ENCODE measurements around the gene VSIG10L2. TPM values are rescaled to one million over a fixed set of nuclear protein-coding genes. Genes with fewer than 3 reads are reported as not detected.

Gene VSIG10L2
- total RNA-seq, 1 donor from 2014 or later, result not detected

DNA sequence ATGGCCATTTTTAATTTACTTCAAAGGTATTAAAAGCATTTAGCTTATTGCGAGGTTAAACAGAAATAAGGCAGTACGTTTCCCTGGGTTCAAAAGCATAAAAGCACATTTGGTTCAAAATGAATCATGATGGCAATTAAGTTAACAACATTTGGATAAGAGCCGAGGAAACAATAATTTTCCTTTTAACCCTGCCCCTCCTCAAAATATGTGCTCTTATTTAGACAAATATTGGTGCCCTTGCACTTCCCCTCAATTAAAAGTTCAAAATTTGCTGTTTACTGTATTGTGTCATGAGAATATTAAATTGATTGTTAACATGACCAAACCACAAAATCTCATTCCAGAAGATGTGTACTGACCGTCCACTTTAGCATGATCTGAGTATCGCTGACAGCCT is 48.7 kb downstream of the VSIG10L2 start:
- H3K27ac ChIP-seq (ENCODE audit: low read depth, low read length), result no peak overlapping the region
- no peak overlapping the region for H3K27ac Mint-ChIP-seq (ENCODE audit: unreplicated experiment)
- no peak overlapping the region for H3K4me3 ChIP-seq (ENCODE audit: insufficient read depth, low read depth, low read length)
- no peak overlapping the region for H2AFZ ChIP-seq (ENCODE audit: low read depth, low read length)
- H3K36me3 ChIP-seq (ENCODE audit: insufficient read depth, low read length), result no peaks in the 10 kb centered on the region
- H3K36me3 Mint-ChIP-seq (ENCODE audit: low read depth, unreplicated experiment), result peaks cover 5% of the 10 kb centered on the region
- no peak for FAIRE-seq
- TF ChIP-seq, protein P1, sequence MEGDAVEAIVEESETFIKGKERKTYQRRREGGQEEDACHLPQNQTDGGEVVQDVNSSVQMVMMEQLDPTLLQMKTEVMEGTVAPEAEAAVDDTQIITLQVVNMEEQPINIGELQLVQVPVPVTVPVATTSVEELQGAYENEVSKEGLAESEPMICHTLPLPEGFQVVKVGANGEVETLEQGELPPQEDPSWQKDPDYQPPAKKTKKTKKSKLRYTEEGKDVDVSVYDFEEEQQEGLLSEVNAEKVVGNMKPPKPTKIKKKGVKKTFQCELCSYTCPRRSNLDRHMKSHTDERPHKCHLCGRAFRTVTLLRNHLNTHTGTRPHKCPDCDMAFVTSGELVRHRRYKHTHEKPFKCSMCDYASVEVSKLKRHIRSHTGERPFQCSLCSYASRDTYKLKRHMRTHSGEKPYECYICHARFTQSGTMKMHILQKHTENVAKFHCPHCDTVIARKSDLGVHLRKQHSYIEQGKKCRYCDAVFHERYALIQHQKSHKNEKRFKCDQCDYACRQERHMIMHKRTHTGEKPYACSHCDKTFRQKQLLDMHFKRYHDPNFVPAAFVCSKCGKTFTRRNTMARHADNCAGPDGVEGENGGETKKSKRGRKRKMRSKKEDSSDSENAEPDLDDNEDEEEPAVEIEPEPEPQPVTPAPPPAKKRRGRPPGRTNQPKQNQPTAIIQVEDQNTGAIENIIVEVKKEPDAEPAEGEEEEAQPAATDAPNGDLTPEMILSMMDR (IDR thresholded peaks at IDR 0.05; ENCODE audit: insufficient read depth, low read depth, low read length), result no peak
- no peak for TF ChIP-seq EZH2 (IDR thresholded peaks at IDR 0.05; ENCODE audit: insufficient read depth, low read length)
- H3K4me1 Mint-ChIP-seq (ENCODE audit: low read depth, unreplicated experiment), result peaks cover 21% of the 10 kb centered on the region
- no peak overlapping the region for H3K9ac ChIP-seq (ENCODE audit: low read length)
- no peaks in the 10 kb centered on the region for H3K27me3 ChIP-seq (ENCODE audit: insufficient read depth, low read length)
- H4K20me1 ChIP-seq (ENCODE audit: insufficient read depth, low read length), result no peaks in the 10 kb centered on the region
- no peak overlapping the region for H3K4me2 ChIP-seq (ENCODE audit: low read length)
- H3K27me3 Mint-ChIP-seq (ENCODE audit: low read depth, unreplicated experiment), result no peaks in the 10 kb centered on the region
- peaks cover under 1% of the 10 kb centered on the region for H3K9me3 Mint-ChIP-seq (ENCODE audit: unreplicated experiment)
- peaks cover 9% of the 10 kb centered on the region for H3K4me1 ChIP-seq (ENCODE audit: insufficient read depth, low read length)
- no peaks in the 10 kb centered on the region for H3K79me2 ChIP-seq (ENCODE audit: insufficient read depth, low read length)
- no peak overlapping the region for H3K4me3 Mint-ChIP-seq (ENCODE audit: unreplicated experiment)
- H3K9me3 ChIP-seq (ENCODE audit: insufficient read depth, low read depth, low read length), result no peaks in the 10 kb centered on the region
- no peak for DNase-seq (ENCODE audit: low read depth)

GRCh38 chr11:125995313-125995712 is 49.5 kb downstream of the VSIG10L2 start:
- Histone ChIP-seq H3K36me3 (ENCODE audit: insufficient read depth, low read length) (no peaks in the 10 kb centered on the region), H3K9me3 (ENCODE audit: insufficient read depth, low read depth, low read length) (no peaks in the 10 kb centered on the region), H2AFZ (ENCODE audit: low read depth, low read length) (no peak overlapping the region), H4K20me1 (ENCODE audit: insufficient read depth, low read length) (no peaks in the 10 kb centered on the region), H3K4me3 (ENCODE audit: insufficient read depth, low read depth, low read length) (no peak overlapping the region), H3K27ac (ENCODE audit: low read depth, low read length) (no peak overlapping the region), H3K27me3 (ENCODE audit: insufficient read depth, low read length) (no peaks in the 10 kb centered on the region), H3K4me1 (ENCODE audit: insufficient read depth, low read length) (peaks cover 1% of the 10 kb centered on the region), H3K4me2 (ENCODE audit: low read length) (peak overlapping the region; percentile 27), H3K9ac (ENCODE audit: low read length) (no peak overlapping the region), H3K79me2 (ENCODE audit: insufficient read depth, low read length) (no peaks in the 10 kb centered on the region)
- no peaks in the 10 kb centered on the region for H3K27me3 Mint-ChIP-seq (ENCODE audit: low read depth, unreplicated experiment)
- TF ChIP-seq EZH2 (IDR thresholded peaks at IDR 0.05; ENCODE audit: insufficient read depth, low read length), result no peak
- TF ChIP-seq, protein P1 (IDR thresholded peaks at IDR 0.05; ENCODE audit: insufficient read depth, low read depth, low read length), result no peak
- no peak overlapping the region for H3K4me3 Mint-ChIP-seq (ENCODE audit: unreplicated experiment)
- no peak overlapping the region for H3K27ac Mint-ChIP-seq (ENCODE audit: unreplicated experiment)
- DNase-seq (ENCODE audit: low read depth) (peak; percentile 20), FAIRE-seq (no peak)
- peaks cover 2% of the 10 kb centered on the region for H3K9me3 Mint-ChIP-seq (ENCODE audit: unreplicated experiment)
- H3K4me1 Mint-ChIP-seq (ENCODE audit: low read depth, unreplicated experiment), result peaks cover 15% of the 10 kb centered on the region
- H3K36me3 Mint-ChIP-seq (ENCODE audit: low read depth, unreplicated experiment), result peaks cover 8% of the 10 kb centered on the region

GRCh38 chr11:125998267-125998666 is 52.4 kb downstream of the VSIG10L2 start:
- no peak overlapping the region for H3K4me3 Mint-ChIP-seq (ENCODE audit: unreplicated experiment)
- Histone ChIP-seq H3K27me3 (ENCODE audit: insufficient read depth, low read length) (no peaks in the 10 kb centered on the region), H3K79me2 (ENCODE audit: insufficient read depth, low read length) (no peaks in the 10 kb centered on the region), H3K4me1 (ENCODE audit: insufficient read depth, low read length) (no peaks in the 10 kb centered on the region), H3K9me3 (ENCODE audit: insufficient read depth, low read depth, low read length) (no peaks in the 10 kb centered on the region), H2AFZ (ENCODE audit: low read depth, low read length) (no peak overlapping the region), H3K36me3 (ENCODE audit: insufficient read depth, low read length) (no peaks in the 10 kb centered on the region), H3K9ac (ENCODE audit: low read length) (no peak overlapping the region), H4K20me1 (ENCODE audit: insufficient read depth, low read length) (no peaks in the 10 kb centered on the region), H3K27ac (ENCODE audit: low read depth, low read length) (no peak overlapping the region), H3K4me2 (ENCODE audit: low read length) (no peak overlapping the region), H3K4me3 (ENCODE audit: insufficient read depth, low read depth, low read length) (no peak overlapping the region)
- no peak for TF ChIP-seq EZH2 (IDR thresholded peaks at IDR 0.05; ENCODE audit: insufficient read depth, low read length)
- TF ChIP-seq, protein P1 (IDR thresholded peaks at IDR 0.05; ENCODE audit: insufficient read depth, low read depth, low read length), result no peak
- no peaks in the 10 kb centered on the region for H3K27me3 Mint-ChIP-seq (ENCODE audit: low read depth, unreplicated experiment)
- H3K36me3 Mint-ChIP-seq (ENCODE audit: low read depth, unreplicated experiment), result peaks cover 9% of the 10 kb centered on the region
- DNase-seq (ENCODE audit: low read depth) (no peak), FAIRE-seq (no peak)
- H3K27ac Mint-ChIP-seq (ENCODE audit: unreplicated experiment), result no peak overlapping the region
- H3K4me1 Mint-ChIP-seq (ENCODE audit: low read depth, unreplicated experiment), result peaks cover 13% of the 10 kb centered on the region
- peaks cover 2% of the 10 kb centered on the region for H3K9me3 Mint-ChIP-seq (ENCODE audit: unreplicated experiment)

All from astrocyte (in vitro differentiated cells and primary cell).